ENCODE data around the gene RHOJ.
"Not testable (repeated sequence)": the region's sequence is repeated elsewhere in the genome, so short reads cannot be mapped to it uniquely, and the experiment has no call there.

Gene RHOJ

GRCh38 chr14:63204407-63205043, at the start of gene RHOJ:
TSS of gene RHOJ (plus strand) at chr14:63204443. CDS start at chr14:63204870, 427 bp downstream.
- no peak for DNase-seq (ENCODE audit: low read depth, low spot score)

- DNase-seq (ENCODE audit: low read depth, low spot score): no peak
Observed at GRCh38 chr14:63155511-63156185, 48.6 kb upstream of the RHOJ start.

GRCh38 chr14:63157195-63157594, 47.0 kb upstream of the RHOJ start:
- DNase-seq (ENCODE audit: low read depth, low spot score): no peak

GRCh38 chr14:63163306-63163705, 40.9 kb upstream of the RHOJ start:
- no peak for DNase-seq (ENCODE audit: low read depth, low spot score)

- DNase-seq (ENCODE audit: low read depth, low spot score): no peak
Observed at GRCh38 chr14:63164108-63164683, 40.0 kb upstream of the RHOJ start.

GRCh38 chr14:63165267-63165666, 39.0 kb upstream of the RHOJ start:
- DNase-seq (ENCODE audit: low read depth, low spot score): not testable (repeated sequence)

- DNase-seq (ENCODE audit: low read depth, low spot score): no peak
Observed at GRCh38 chr14:63167044-63167443, 37.2 kb upstream of the RHOJ start.

- peak; percentile 25 for DNase-seq (ENCODE audit: low read depth, low spot score)
Observed at GRCh38 chr14:63174760-63175191, 29.5 kb upstream of the RHOJ start.

- DNase-seq (ENCODE audit: low read depth, low spot score): no peak
Observed at GRCh38 chr14:63175531-63175930, 28.7 kb upstream of the RHOJ start.

- no peak for DNase-seq (ENCODE audit: low read depth, low spot score)
Observed at GRCh38 chr14:63178912-63179311, 25.3 kb upstream of the RHOJ start.

GRCh38 chr14:63179383-63179782, 24.9 kb upstream of the RHOJ start:
- no peak for DNase-seq (ENCODE audit: low read depth, low spot score)

GRCh38 chr14:63180011-63180410, 24.2 kb upstream of the RHOJ start:
- DNase-seq (ENCODE audit: low read depth, low spot score): no peak

- no peak for DNase-seq (ENCODE audit: low read depth, low spot score)
Observed at GRCh38 chr14:63182968-63183367, 21.3 kb upstream of the RHOJ start.

GRCh38 chr14:63186453-63186852, 17.8 kb upstream of the RHOJ start:
- no peak for DNase-seq (ENCODE audit: low read depth, low spot score)

- DNase-seq (ENCODE audit: low read depth, low spot score): no peak
Observed at GRCh38 chr14:63191211-63191610, 13.0 kb upstream of the RHOJ start.

GRCh38 chr14:63192085-63192484, 12.2 kb upstream of the RHOJ start:
- no peak for DNase-seq (ENCODE audit: low read depth, low spot score)

- no peak for DNase-seq (ENCODE audit: low read depth, low spot score)
Observed at GRCh38 chr14:63193236-63193635, 11.0 kb upstream of the RHOJ start.

- no peak for DNase-seq (ENCODE audit: low read depth, low spot score)
Observed at GRCh38 chr14:63200035-63200740, 4.1 kb upstream of the RHOJ start.

- no peak for DNase-seq (ENCODE audit: low read depth, low spot score)
Observed at GRCh38 chr14:63200767-63201166, 3.5 kb upstream of the RHOJ start.

- DNase-seq (ENCODE audit: low read depth, low spot score): no peak
Observed at GRCh38 chr14:63203015-63203414, 1.2 kb upstream of the RHOJ start.

GRCh38 chr14:63203618-63204406, 431 bp upstream of the RHOJ start:
- DNase-seq (ENCODE audit: low read depth, low spot score): no peak

Data from iPS DF 19.7 (cell line).